HepG2 (cell line): ENCODE results near the gene NPB. TPM values are rescaled to one million over a fixed set of nuclear protein-coding genes. Genes with fewer than 3 reads are reported as not detected.
A peak's percentile ranks its signal among the peaks of the same experiment; 100 is the strongest.

ENCODE experiments used
- ATAC-seq: fragments of 200-7000 bp; cut with Tn5 transposase; 3 replicates; pipeline ENCODE4 v1.9.1; 2020; ENCODE audit warnings: mild to moderate bottlenecking, moderate library complexity
- BruUV-seq: library from RNA; stranded (reverse); fragments of 400-500 nt; replicated peaks from 2 replicates; lab custom pipeline; 2021; lab: Mats Ljungman, UMichigan
- CTCF ChIA-PET: fragments of 300-600 bp; formaldehyde crosslinking; extraction: SDS; loops from one replicate; lab custom pipeline; 2021; ENCODE audit warnings: low total read pairs, inconsistent platforms, low intra/inter-chr PET ratio; lab: Yijun Ruan, JAX
- POLR2A ChIA-PET: fragments of 350-600 bp; sonication (Branson Sonifier 250); formaldehyde crosslinking; loops from one replicate; lab custom pipeline; 2020; ENCODE audit warnings: antibody characterized with exemption, inconsistent platforms; lab: Yijun Ruan, JAX
- DNase-seq: peaks from one replicate; pipeline ENCODE4 v3.0.0-alpha.2; 2015; ENCODE audit warnings: low spot score
- FAIRE-seq: peaks from 3 replicates; lab custom pipeline; 2011; peaks lifted over from hg19 to GRCh38; lab: Jason Lieb, UNC
- H2AFZ ChIP-seq: one replicate; pipeline ENCODE4 v1.6.1; 2011; ENCODE audit warnings: low read length, inconsistent platforms
- H3K27ac ChIP-seq: fragments of 300-600 bp; 3 replicates; pipeline ENCODE4 v1.8.0; 2011; ENCODE audit warnings: mixed run types, mild to moderate bottlenecking, mixed read lengths, low read length, inconsistent platforms; ENCODE audit not compliant: insufficient read depth; ENCODE audit errors: extremely low read length
- H3K27me3 ChIP-seq, 2 experiments: fragments of 200-600 bp in 1 of 2; 2 replicates in 1 of 2; 3 replicates in 1 of 2; pipeline versions ENCODE4 v1.6.0 to v1.8.0; 2011; ENCODE audit warnings: low read length in 2 of 2, mild to moderate bottlenecking in 2 of 2, moderate library complexity in 2 of 2, inconsistent platforms in 1 of 2; ENCODE audit not compliant: insufficient read depth in 2 of 2, control insufficient read depth in 1 of 2
- H3K36me3 ChIP-seq, 2 experiments: fragments of 200-600 bp in 1 of 2; replicated peaks in 1 of 2; 2 replicates in 1 of 2; 3 replicates in 1 of 2; pipeline versions ENCODE4 v1.5.1 to v1.8.0; 2011; ENCODE audit warnings: low read length in 2 of 2, inconsistent platforms in 1 of 2; ENCODE audit not compliant: insufficient read depth in 2 of 2, control insufficient read depth in 1 of 2
- H3K4me1 ChIP-seq: 2 replicates; pipeline ENCODE4 v1.5.1; 2012; ENCODE audit warnings: low read length, inconsistent platforms; ENCODE audit not compliant: insufficient read depth
- H3K4me2 ChIP-seq: 2 replicates; pipeline ENCODE4 v1.6.0; 2011; ENCODE audit warnings: low read depth, low read length, inconsistent platforms
- H3K4me3 ChIP-seq, 3 experiments: fragments of 200-600 bp in 1 of 3; sonication (generic), shearing (Covaris generic) in 1 of 3; replicated peaks in 1 of 3; 2 replicates each; pipeline ENCODE4 v1.5.1; 2011 to 2016; ENCODE audit warnings: low read length in 3 of 3, inconsistent platforms in 2 of 3, low read depth in 2 of 3, mild to moderate bottlenecking in 2 of 3, control low read depth in 1 of 3, mixed read lengths in 1 of 3; ENCODE audit not compliant: insufficient read depth in 1 of 3
- H3K79me2 ChIP-seq: one replicate; pipeline ENCODE4 v1.6.1; 2011; ENCODE audit warnings: low read length, inconsistent platforms; ENCODE audit not compliant: insufficient read depth
- H3K9ac ChIP-seq: 2 replicates; pipeline ENCODE4 v1.6.0; 2011; ENCODE audit warnings: mild to moderate bottlenecking, low read depth, low read length, inconsistent platforms; ENCODE audit not compliant: insufficient read depth
- H3K9me3 ChIP-seq: 2 replicates; pipeline ENCODE4 v1.5.1; 2012; ENCODE audit warnings: mild to moderate bottlenecking, low read length
- H4K20me1 ChIP-seq: 2 replicates; pipeline ENCODE4 v1.6.0; 2011; ENCODE audit warnings: inconsistent platforms, mild to moderate bottlenecking, low read length, moderate library complexity; ENCODE audit not compliant: insufficient read depth
- AGO2 ChIP-seq: fragments of 200-400 bp; formaldehyde crosslinking; optimal IDR thresholded peaks from 2 replicates; pipeline ENCODE3; 2017; ENCODE audit warnings: mild to moderate bottlenecking, low read depth, low read length, moderate library complexity
- ATF5 ChIP-seq: sonication (generic); formaldehyde crosslinking; IDR thresholded peaks from 2 replicates; pipeline ENCODE4 v1.4.0; 2020; ENCODE audit warnings: mild to moderate bottlenecking, low read depth, missing genetic modification reagents
- HMGA1 ChIP-seq: sonication (generic); formaldehyde crosslinking; conservative IDR thresholded peaks from 2 replicates; pipeline ENCODE4 v1.4.0; 2020; ENCODE audit warnings: missing genetic modification reagents
- IKZF1 ChIP-seq: fragments of 450-650 bp; IDR thresholded peaks from 2 replicates; pipeline ENCODE4 v1.7.1; 2016
- KMT2A ChIP-seq: sonication (generic); formaldehyde crosslinking; IDR thresholded peaks from 2 replicates; pipeline ENCODE4 v1.4.0; 2020; ENCODE audit warnings: missing genetic modification reagents
- MEF2D ChIP-seq: sonication (generic); formaldehyde crosslinking; IDR thresholded peaks from 2 replicates; pipeline ENCODE4 v1.5.1; 2020; ENCODE audit warnings: mild to moderate bottlenecking, missing genetic modification reagents
- MLLT10 ChIP-seq: sonication (generic); formaldehyde crosslinking; IDR thresholded peaks from 2 replicates; pipeline ENCODE4 v1.4.0; 2020; ENCODE audit warnings: missing genetic modification reagents
- NR2F6 ChIP-seq, 2 experiments: IDR thresholded peaks; 2 replicates each; pipeline ENCODE4 v1.6.1; 2016; ENCODE audit warnings: antibody characterized with exemption in 1 of 2, mild to moderate bottlenecking in 1 of 2
- PBX3 ChIP-seq: sonication (generic); formaldehyde crosslinking; IDR thresholded peaks from 2 replicates; pipeline ENCODE4 v1.8.1; 2023; ENCODE audit warnings: missing genetic modification reagents, inconsistent platforms, borderline replicate concordance
- POGK ChIP-seq: sonication (generic); formaldehyde crosslinking; conservative IDR thresholded peaks from 2 replicates; pipeline ENCODE4 v1.8.0; 2022; ENCODE audit warnings: mild to moderate bottlenecking, moderate library complexity, missing genetic modification reagents
- POLR2A ChIP-seq, 2 experiments: IDR thresholded peaks; 2 replicates each; pipeline ENCODE4 v1.6.1; 2011; ENCODE audit warnings: low read depth in 2 of 2, low read length in 2 of 2, mild to moderate bottlenecking in 1 of 2, moderate library complexity in 1 of 2; ENCODE audit not compliant: insufficient read depth in 1 of 2
- POLR2AphosphoS2 ChIP-seq: IDR thresholded peaks from 2 replicates; pipeline ENCODE4 v1.6.1; 2011; ENCODE audit warnings: low read depth, low read length, improper control_type of control experiment
- RBM39 ChIP-seq: fragments of 200-400 bp; formaldehyde crosslinking; IDR thresholded peaks from one replicate; pipeline ENCODE4 v1.6.1; 2018; ENCODE audit warnings: antibody characterized with exemption, mild to moderate bottlenecking, low read depth, low read length; ENCODE audit not compliant: poor library complexity, severe bottlenecking
- SIX1 ChIP-seq: sonication (generic); formaldehyde crosslinking; IDR thresholded peaks from 2 replicates; pipeline ENCODE4 v1.4.0; 2020; ENCODE audit warnings: missing genetic modification reagents, borderline replicate concordance
- SIX4 ChIP-seq: sonication (generic); formaldehyde crosslinking; IDR thresholded peaks from 2 replicates; pipeline ENCODE4 v1.4.0; 2020; ENCODE audit warnings: missing genetic modification reagents
- SOX6 ChIP-seq, 2 experiments: fragments of 450-650 bp in 1 of 2; sonication (generic) in 1 of 2; formaldehyde crosslinking in 1 of 2; IDR thresholded peaks; 2 replicates each; pipeline versions ENCODE4 v1.4.0 to v1.6.1; 2017 to 2020; ENCODE audit warnings: antibody characterized with exemption in 1 of 2, mild to moderate bottlenecking in 1 of 2, missing genetic modification reagents in 1 of 2
- SSRP1 ChIP-seq: IDR thresholded peaks from 2 replicates; pipeline ENCODE4 v1.6.1; 2016; ENCODE audit warnings: control low read depth
- TEAD3 ChIP-seq: optimal IDR thresholded peaks from 2 replicates; pipeline ENCODE3; 2016; ENCODE audit warnings: borderline replicate concordance
- ZFP36L1 ChIP-seq: sonication (generic); formaldehyde crosslinking; IDR thresholded peaks from 2 replicates; pipeline ENCODE4 v1.8.0; 2022; ENCODE audit warnings: mild to moderate bottlenecking, missing genetic modification reagents, moderate library complexity
- ZNF136 ChIP-seq: sonication (generic); formaldehyde crosslinking; IDR thresholded peaks from 2 replicates; pipeline ENCODE4 v1.8.1; 2022; ENCODE audit warnings: low read depth, mild to moderate bottlenecking, moderate library complexity, missing genetic modification reagents
- ZNF430 ChIP-seq: sonication (generic); formaldehyde crosslinking; IDR thresholded peaks from 2 replicates; pipeline ENCODE4 v1.9.0; 2021; ENCODE audit warnings: mild to moderate bottlenecking, missing genetic modification reagents
- ZNF557 ChIP-seq: sonication (generic); formaldehyde crosslinking; IDR thresholded peaks from 2 replicates; pipeline ENCODE4 v1.4.0; 2020; ENCODE audit warnings: missing genetic modification reagents
- ZNF660 ChIP-seq: sonication (generic); formaldehyde crosslinking; IDR thresholded peaks from 2 replicates; pipeline ENCODE4 v1.5.1; 2020; ENCODE audit warnings: mild to moderate bottlenecking, low read depth, missing genetic modification reagents, borderline replicate concordance
- ZNF75D ChIP-seq: sonication (generic); formaldehyde crosslinking; IDR thresholded peaks from 2 replicates; pipeline ENCODE4 v1.8.1; 2023; ENCODE audit warnings: missing genetic modification reagents, mild to moderate bottlenecking, borderline replicate concordance
- ZNF768 ChIP-seq: sonication (generic); formaldehyde crosslinking; IDR thresholded peaks from 2 replicates; pipeline ENCODE4 v1.4.0; 2020; ENCODE audit warnings: missing genetic modification reagents
- WGBS: methylation state at CpG from one replicate; pipeline ENCODE4 v1.1.6; 2017; ENCODE audit warnings: low lambda C conversion rate; 5-methylcytosine and 5-hydroxymethylcytosine counted together
- in situ Hi-C: cut with HindIII; loops from 2 replicates; pipeline ENCODE4 v1.10.0; 2017; ENCODE audit warnings: low pct_unique_long_range_greater_than_20kb; ENCODE audit not compliant: extremely low pct_ligation_motif_present
- intact Hi-C: fragments of 100-400 bp; cut with micrococcal nuclease; formaldehyde crosslinking; loops from one replicate; pipeline ENCODE4 v1.10.0; 2022; ENCODE audit not compliant: unreplicated experiment
- polyA plus RNA-seq, 8 experiments: library from polyadenylated mRNA; depleted of rRNA in 3 of 8; stranded (reverse) in 7 of 8; unstranded in 1 of 8; fragments of >200 nt; fragmentation: Illumina TruSeq in 4 of 8; extraction: Trizol in 4 of 8; gene quantifications; 2 replicates each; pipeline versions ENCODE4 v1.2.1 to v1.2.3, GENCODE V29; 2011 to 2016; ENCODE audit warnings: low read depth in 4 of 8, missing spikeins in 1 of 8, mixed read lengths in 1 of 8; ENCODE audit not compliant: insufficient read depth in 1 of 8
- total RNA-seq, 5 experiments: library from RNA; depleted of rRNA; stranded (reverse); fragments of >200 nt; fragmentation: Illumina TruSeq; extraction: Trizol; gene quantifications; 2 replicates each; pipeline ENCODE4 v1.2.3, GENCODE V29; 2016; ENCODE audit warnings: low read depth in 1 of 5

NPB gene
- total and polyA plus RNA-seq, 2 of the 13 experiments (the other 11 are each of a cell fraction or from before 2014, with no cell fraction given), result 0.11 to 0.93 TPM

- H3K9ac ChIP-seq, result no peak overlapping the region
- no TSS peak for BruUV-seq
- FAIRE-seq, result no peak
- H3K4me1 ChIP-seq, result peaks cover 49% of the 10 kb centered on the region
- H3K79me2 ChIP-seq, result no peaks in the 10 kb centered on the region
- no peaks in the 10 kb centered on the region for H3K9me3 ChIP-seq
- H2AFZ ChIP-seq, result no peak overlapping the region
- 81% methylated on average over 15 of the region's 15 CpGs for WGBS
- in situ Hi-C loops (no loop called here), intact Hi-C loops (no loop called here)
- H3K4me3 ChIP-seq, result no peak overlapping the region
- DNase-seq, result no peak
- H3K36me3 ChIP-seq, result peaks cover 8 to 18% of the 10 kb centered on the region in 2 experiments; a peak in 4 of 5 replicates
- ChIA-PET POLR2A (interaction anchor here (1.3 to 9.7 kb wide), 5 partner anchors 12 to 72 kb away, joined by 4 to 136 read pairs (median 17); partner anchors contain the start of genes CENPX, LRRC45, MAFG and NOTUM), CTCF (no interaction called here)
- no peak overlapping the region for H3K4me2 ChIP-seq
- ATAC-seq, result no peak
- H3K27me3 ChIP-seq, result no peaks in the 10 kb centered on the region
- no peak overlapping the region for H3K27ac ChIP-seq
- peaks cover 3% of the 10 kb centered on the region; the same call in 1 of the 2 replicates for H4K20me1 ChIP-seq
- TF ChIP-seq ZNF75D (CRISPR knock-in tag) (no peak), HMGA1 (CRISPR knock-in tag) (no peak), ZNF768 (CRISPR knock-in tag) (no peak), POLR2AphosphoS2 (peak; percentile 47; the same call in 1 of the 2 replicates), PBX3 (no peak), NR2F6 (IDR thresholded peaks at IDR 0.05) (no peak), NR2F6 (CRISPR knock-in tag; IDR thresholded peaks at IDR 0.05) (no peak), RBM39 (peak; percentile 27), ZNF557 (no peak), ATF5 (CRISPR knock-in tag) (no peak), IKZF1 (no peak), TEAD3 (CRISPR knock-in tag) (no peak), ZNF660 (no peak), SOX6 (IDR thresholded peaks at IDR 0.05) (no peak), SOX6 (CRISPR knock-in tag; IDR thresholded peaks at IDR 0.05) (no peak), SIX4 (CRISPR knock-in tag) (no peak), AGO2 (peak; percentile 71), POLR2A (IDR thresholded peaks at IDR 0.05; ENCODE audit: insufficient read depth in 1 of 2, low read depth in 2 of 2, low read length in 2 of 2) (0 out of 4 replicates have a peak, but pooled peaks of 1 of the 2 experiments have one; percentile 11), MEF2D (CRISPR knock-in tag) (no peak), ZFP36L1 (CRISPR knock-in tag) (no peak), ZNF136 (CRISPR knock-in tag) (no peak), KMT2A (CRISPR knock-in tag) (no peak), SSRP1 (CRISPR knock-in tag) (no peak), POGK (no peak), ZNF430 (CRISPR knock-in tag) (no peak), MLLT10 (CRISPR knock-in tag) (no peak), SIX1 (CRISPR knock-in tag) (no peak)
Measured at GRCh38 chr17:81950501-81950900, 48.5 kb downstream of the NPB start.
